ENCODE measurements around the gene RAB30. TPM values are rescaled to one million over a fixed set of nuclear protein-coding genes. Genes with fewer than 3 reads are reported as not detected.
A peak's percentile ranks its signal among the peaks of the same experiment; 100 is the strongest.
"Not testable (repeated sequence)": the region's sequence is repeated elsewhere in the genome, so short reads cannot be mapped to it uniquely, and the experiment has no call there.

Gene RAB30
- polyA plus RNA-seq, 6 donors from 2014 or later, result 108 to 156 (median 142) TPM

DNA sequence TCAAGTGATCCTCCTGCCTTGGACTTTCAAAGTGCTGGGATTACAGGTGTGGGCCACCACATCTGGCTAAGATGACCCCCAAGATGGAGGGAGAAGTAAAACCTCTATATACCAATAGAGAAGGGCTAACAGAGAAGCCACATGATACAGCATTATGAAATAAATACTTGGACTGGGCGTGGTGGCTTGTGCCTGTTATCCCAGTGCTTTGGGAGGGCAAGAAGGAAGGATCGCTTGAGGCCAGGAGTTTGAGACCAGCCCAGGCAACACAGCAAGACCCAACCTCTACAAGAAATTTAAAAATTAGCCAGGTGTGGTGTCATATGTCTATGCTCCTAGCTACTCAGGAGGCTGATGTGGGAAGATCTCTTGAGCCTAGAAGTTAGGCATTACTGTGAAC, 61.7 kb downstream of the RAB30 start:
- DNase-seq (no peak), ATAC-seq (ENCODE audit: low read depth in 2 of 2) (no peak)
- Mint-ChIP-seq H3K36me3 (peaks cover 8 to 14% of the 10 kb centered on the region in 2 donors), H3K9me3 (peaks cover 0 to 8% (median 0%) of the 10 kb centered on the region in 7 donors), H3K4me3 (peak overlapping the region in 2 of 8 donors; percentile 53 to 84), H3K27me3 (no peaks in the 10 kb centered on the region), H3K27ac (peak overlapping the region; percentile 12 to 89 (median 74)), H3K4me1 (peaks cover 64 to 88% (median 86%) of the 10 kb centered on the region in 3 donors)

DNA sequence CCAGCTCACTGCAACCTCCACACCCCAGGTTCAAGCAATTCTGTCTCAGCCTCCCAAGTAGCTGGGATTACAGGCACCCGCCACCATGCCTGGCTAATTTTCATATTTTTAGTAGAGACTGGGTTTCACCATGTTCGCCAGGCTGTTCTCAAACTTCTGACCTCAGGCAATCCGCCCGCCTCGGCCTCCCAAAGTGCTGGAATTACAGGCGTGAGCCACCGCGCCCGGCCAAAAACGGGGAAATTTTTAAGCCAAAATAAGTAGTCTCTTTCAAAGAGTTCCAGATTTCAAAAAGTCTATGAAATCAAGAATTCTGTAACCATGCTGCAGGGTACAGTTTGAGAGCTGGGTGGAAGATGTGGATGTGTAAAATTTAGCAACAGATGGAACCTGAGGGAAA, 62.6 kb downstream of the RAB30 start:
- not testable (repeated sequence) for H3K27me3 Mint-ChIP-seq; DNase-seq; H3K36me3 Mint-ChIP-seq; ATAC-seq (ENCODE audit: low read depth in 2 of 2); H3K9me3 Mint-ChIP-seq
- H3K27ac Mint-ChIP-seq, result peak overlapping the region in 4 of 6 donors; percentile 48 to 90 (median 64)
- H3K4me1 Mint-ChIP-seq, result peaks cover 63 to 88% (median 86%) of the 10 kb centered on the region in 3 donors
- H3K4me3 Mint-ChIP-seq, result peak overlapping the region in 2 of 8 donors; percentile 25 to 86

DNA sequence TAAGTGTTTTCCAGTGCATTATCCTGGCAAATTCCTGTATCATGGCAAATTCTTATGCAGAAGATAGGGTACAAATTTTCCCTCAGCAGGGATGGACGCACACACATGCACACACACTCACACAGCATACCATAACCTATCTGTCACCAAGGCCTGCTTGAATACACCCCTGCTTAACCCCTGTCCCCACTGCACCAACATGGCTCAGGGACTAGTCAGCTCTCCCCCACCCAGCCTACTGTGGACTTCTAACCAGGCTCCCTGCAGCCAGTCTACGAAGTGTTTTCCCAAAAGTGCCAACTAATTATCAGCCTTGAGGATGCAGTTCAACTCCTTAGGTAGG, 63.1 kb downstream of the RAB30 start:
- peaks cover 0 to 7% of the 10 kb centered on the region in 2 donors for H3K36me3 Mint-ChIP-seq

DNA sequence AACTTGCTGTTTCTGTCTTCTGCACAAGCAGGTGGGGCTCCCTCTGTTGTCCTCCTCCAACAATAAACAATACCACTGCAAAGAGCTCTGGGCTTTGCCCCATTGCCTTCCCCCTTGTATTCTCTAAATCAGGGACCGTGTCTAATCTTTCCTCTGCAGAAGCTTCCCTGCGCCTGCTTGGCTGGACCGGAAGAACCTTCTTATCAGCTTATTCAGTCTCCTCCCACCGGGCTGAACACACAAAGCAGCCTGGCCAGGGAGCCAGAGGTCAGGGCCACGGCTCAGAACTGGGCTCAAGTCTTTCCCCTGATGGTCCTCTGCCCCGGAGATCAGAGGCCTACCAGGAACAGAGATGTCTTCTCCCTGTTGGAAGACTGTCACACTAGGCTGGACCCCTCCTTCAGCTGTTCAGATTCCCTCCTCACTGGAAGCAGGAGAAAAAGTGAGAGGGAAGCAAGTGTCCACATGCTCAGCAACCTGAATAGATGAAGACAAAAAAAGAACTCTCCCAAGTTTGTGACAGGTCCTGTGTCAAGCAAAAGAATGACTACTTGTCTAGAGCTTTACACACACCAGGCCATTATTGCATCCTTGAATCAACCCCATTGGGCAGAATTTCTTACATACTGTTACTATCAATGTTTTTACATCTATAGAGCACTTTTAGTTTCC, 63.7 kb downstream of the RAB30 start:
- peak; percentile 50 to 52 for ATAC-seq (ENCODE audit: low read depth in 2 of 2)
- no peak for DNase-seq
- Mint-ChIP-seq H3K36me3 (peaks cover 0 to 7% of the 10 kb centered on the region in 2 donors), H3K27me3 (no peaks in the 10 kb centered on the region), H3K27ac (peak overlapping the region; percentile 33 to 90 (median 72)), H3K4me1 (peaks cover 60 to 83% (median 79%) of the 10 kb centered on the region in 3 donors), H3K4me3 (peak overlapping the region; percentile 10 to 86 (median 74)), H3K9me3 (no peaks in the 10 kb centered on the region)

More for the DNA sequence above, 63.1 kb downstream of the RAB30 start:
- Mint-ChIP-seq H3K27me3 (no peaks in the 10 kb centered on the region), H3K27ac (peak overlapping the region in 5 of 6 donors; percentile 48 to 90 (median 76)), H3K4me3 (peak overlapping the region; percentile 17 to 86 (median 67)), H3K4me1 (peaks cover 59 to 83% (median 81%) of the 10 kb centered on the region in 3 donors), H3K9me3 (no peaks in the 10 kb centered on the region)
- ATAC-seq (ENCODE audit: low read depth in 2 of 2), result no peak
- no peak for DNase-seq

DNA sequence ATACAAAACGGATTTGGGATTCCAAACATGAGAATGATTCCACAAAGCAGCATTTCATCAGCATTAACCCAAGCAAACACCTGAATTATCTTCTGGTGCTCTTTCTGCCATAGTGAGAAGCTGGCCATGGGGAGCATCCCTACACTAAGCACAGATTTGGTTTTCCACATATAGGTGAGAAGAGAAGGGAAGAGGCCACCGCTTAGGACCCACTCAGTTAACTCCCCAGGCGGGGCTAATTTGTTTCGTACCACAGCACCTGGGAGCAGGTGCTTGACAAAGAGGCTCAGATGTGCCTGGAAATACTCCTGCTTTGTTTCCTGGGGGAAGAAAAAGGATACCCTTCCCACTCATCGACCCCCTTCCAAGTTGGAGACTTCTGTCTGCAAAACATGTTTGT, 64.2 kb downstream of the RAB30 start:
- DNase-seq, result no peak
- H3K4me3 Mint-ChIP-seq, result peak overlapping the region in 7 of 8 donors; percentile 10 to 86 (median 73)
- no peaks in the 10 kb centered on the region for H3K27me3 Mint-ChIP-seq
- ATAC-seq (ENCODE audit: low read depth in 2 of 2), result no peak
- H3K27ac Mint-ChIP-seq, result peak overlapping the region in 5 of 6 donors; percentile 37 to 90 (median 69)
- peaks cover 64 to 81% (median 79%) of the 10 kb centered on the region in 3 donors for H3K4me1 Mint-ChIP-seq
- H3K36me3 Mint-ChIP-seq, result peaks cover 0 to 7% of the 10 kb centered on the region in 2 donors
- no peaks in the 10 kb centered on the region for H3K9me3 Mint-ChIP-seq

DNA sequence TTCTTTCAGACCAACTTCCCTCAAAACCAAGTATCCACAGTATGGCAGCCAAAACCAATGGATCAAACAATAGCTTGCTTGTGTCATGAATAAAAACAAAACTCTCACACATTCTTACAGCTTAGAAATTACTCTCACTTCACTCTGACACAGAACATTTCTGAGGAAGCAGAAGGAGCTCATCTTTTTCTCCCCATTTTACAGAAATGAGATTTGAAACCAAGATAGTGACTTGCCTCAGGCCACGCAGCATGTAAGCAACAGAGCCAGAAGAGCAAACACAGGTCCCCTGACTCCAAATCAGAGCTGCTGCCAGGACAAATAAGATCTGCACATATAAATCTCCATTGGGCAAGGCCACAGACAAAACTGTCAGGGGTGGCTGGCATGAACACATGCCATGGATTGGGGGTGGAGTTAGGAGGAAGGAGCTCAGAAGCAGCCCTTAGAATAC, 64.8 kb downstream of the RAB30 start:
- H3K27me3 Mint-ChIP-seq, result no peaks in the 10 kb centered on the region
- H3K4me1 Mint-ChIP-seq, result peaks cover 69 to 82% (median 80%) of the 10 kb centered on the region in 3 donors
- no peaks in the 10 kb centered on the region for H3K9me3 Mint-ChIP-seq
- H3K27ac Mint-ChIP-seq, result peak overlapping the region; percentile 17 to 87 (median 84)
- DNase-seq, result no peak
- peak; percentile 34 to 63 for ATAC-seq (ENCODE audit: low read depth in 2 of 2)
- peaks cover 0 to 10% of the 10 kb centered on the region in 2 donors for H3K36me3 Mint-ChIP-seq
- H3K4me3 Mint-ChIP-seq, result peak overlapping the region; percentile 1 to 87 (median 68)

DNA sequence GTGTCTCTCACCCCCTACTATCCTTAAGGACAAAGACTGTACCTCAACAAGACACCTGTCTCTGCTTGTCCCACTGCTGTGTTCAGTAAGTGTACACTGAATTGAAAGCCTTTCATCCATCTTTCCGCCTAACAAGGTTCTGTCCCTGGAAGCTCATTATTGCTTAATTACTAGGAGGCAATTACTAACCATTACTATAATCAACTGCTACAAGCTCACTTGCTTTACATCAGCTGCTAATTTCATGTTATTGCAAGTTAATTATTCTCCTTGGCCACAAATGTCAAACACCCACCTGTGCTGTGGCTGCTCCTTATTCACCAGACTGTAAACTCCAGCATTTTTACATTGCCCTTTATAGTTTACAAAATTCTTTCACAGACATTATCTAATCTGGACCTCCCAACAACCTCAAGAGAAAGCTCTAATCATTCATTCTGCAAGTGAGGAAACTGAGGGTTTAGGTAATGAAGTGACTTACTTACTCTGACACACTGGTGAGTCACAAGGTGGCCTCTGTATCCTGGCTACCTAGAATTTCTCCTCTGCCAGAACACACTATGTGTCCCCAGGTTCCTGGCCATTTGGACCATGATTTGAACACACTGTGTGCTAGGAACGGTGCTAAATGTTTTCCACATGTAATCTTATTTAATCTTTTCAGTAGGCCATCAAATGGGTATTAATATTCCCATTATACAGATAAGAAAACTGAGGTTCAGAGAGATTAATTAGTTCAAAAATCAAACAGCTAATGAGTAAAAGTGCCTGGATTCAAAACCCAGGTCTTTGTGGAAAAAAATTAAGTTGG, 66.7 kb downstream of the RAB30 start:
- ATAC-seq (ENCODE audit: low read depth in 2 of 2), result no peak
- peaks cover 0 to 10% of the 10 kb centered on the region in 2 donors for H3K36me3 Mint-ChIP-seq
- peaks cover 65 to 83% (median 77%) of the 10 kb centered on the region in 3 donors for H3K4me1 Mint-ChIP-seq
- peak overlapping the region in 2 of 8 donors; percentile 22 to 51 for H3K4me3 Mint-ChIP-seq
- no peak for DNase-seq
- H3K9me3 Mint-ChIP-seq, result no peaks in the 10 kb centered on the region
- H3K27ac Mint-ChIP-seq, result peak overlapping the region in 3 of 6 donors; percentile 30 to 81 (median 56)
- H3K27me3 Mint-ChIP-seq, result no peaks in the 10 kb centered on the region

DNA sequence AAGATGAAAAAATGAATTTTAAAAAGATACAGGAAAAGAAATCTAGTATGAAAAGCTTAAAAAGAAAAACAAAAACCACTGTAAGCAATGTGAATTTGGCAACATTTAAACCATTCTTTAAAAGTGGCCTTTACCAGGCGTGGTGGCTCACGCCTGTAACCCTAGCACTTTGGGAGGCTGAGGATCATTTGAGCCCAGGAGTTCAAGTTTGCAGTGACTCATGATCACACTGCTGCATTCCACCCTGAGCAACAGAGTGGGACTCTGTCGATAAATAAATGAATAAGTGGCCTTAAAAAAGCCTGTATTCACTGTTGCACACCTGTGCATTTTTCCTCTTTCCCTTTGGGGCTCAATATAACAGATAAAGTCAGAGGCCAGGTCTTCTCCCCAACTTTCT, 69.2 kb downstream of the RAB30 start:
- no peaks in the 10 kb centered on the region for H3K9me3 Mint-ChIP-seq
- H3K4me1 Mint-ChIP-seq, result peaks cover 66 to 84% (median 79%) of the 10 kb centered on the region in 3 donors
- DNase-seq (no peak), ATAC-seq (ENCODE audit: low read depth in 2 of 2) (no peak)
- H3K4me3 Mint-ChIP-seq, result peak overlapping the region in 2 of 8 donors; percentile 36 to 38
- H3K27ac Mint-ChIP-seq, result peak overlapping the region in 5 of 6 donors; percentile 13 to 83 (median 72)
- H3K27me3 Mint-ChIP-seq, result no peaks in the 10 kb centered on the region
- peaks cover 0 to 4% of the 10 kb centered on the region in 2 donors for H3K36me3 Mint-ChIP-seq

DNA sequence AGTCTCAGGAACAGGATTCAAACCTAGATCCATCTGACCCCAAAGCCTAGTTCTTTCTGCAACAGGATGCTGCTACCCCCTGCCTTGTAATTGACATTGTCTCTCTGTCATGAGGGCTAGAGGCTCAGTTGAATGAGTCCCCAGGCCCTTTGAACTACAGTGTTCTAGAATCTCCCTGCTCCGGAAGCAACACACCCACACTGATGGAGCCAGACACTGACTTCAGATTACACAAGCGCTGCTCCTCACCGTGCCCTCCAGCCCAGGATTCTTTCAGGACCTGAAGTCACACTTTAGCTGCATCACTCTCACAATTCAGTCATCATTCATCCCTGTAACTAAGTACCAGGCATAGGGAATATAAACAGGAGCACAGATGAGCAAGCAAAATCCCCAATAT, 69.6 kb downstream of the RAB30 start:
- Mint-ChIP-seq H3K4me3 (peak overlapping the region in 2 of 8 donors; percentile 16 to 36), H3K9me3 (no peaks in the 10 kb centered on the region), H3K27ac (peak overlapping the region in 5 of 6 donors; percentile 13 to 83 (median 72)), H3K27me3 (no peaks in the 10 kb centered on the region), H3K4me1 (peaks cover 63 to 84% (median 77%) of the 10 kb centered on the region in 3 donors), H3K36me3 (peaks cover 0 to 4% of the 10 kb centered on the region in 2 donors)
- no peak for ATAC-seq (ENCODE audit: low read depth in 2 of 2)
- no peak for DNase-seq

DNA sequence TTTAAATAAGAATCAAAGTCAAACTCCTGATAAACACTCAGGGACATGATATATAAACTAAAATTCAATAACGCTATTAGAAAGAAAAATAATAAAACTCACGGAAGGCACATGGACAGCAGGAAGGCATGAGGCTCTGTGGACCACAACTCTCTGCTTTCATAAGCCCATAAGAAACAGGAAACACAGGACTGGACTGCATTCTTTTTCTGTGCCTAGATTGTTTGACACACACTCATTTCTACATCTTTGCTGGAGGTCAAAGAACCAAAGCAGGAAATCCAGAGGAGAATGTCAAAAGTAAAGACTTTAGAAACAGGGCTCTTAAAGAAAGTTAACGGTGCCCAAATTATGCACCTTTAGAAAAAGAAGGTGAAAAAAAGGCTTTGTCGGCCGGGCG, 71.3 kb downstream of the RAB30 start:
- H3K9me3 Mint-ChIP-seq, result no peaks in the 10 kb centered on the region
- H3K27ac Mint-ChIP-seq, result peak overlapping the region in 4 of 6 donors; percentile 11 to 83 (median 68)
- H3K36me3 Mint-ChIP-seq, result peaks cover 4 to 12% of the 10 kb centered on the region in 2 donors
- H3K4me1 Mint-ChIP-seq, result peaks cover 54 to 86% (median 70%) of the 10 kb centered on the region in 3 donors
- DNase-seq, result no peak
- no peaks in the 10 kb centered on the region for H3K27me3 Mint-ChIP-seq
- peak overlapping the region in 1 of 8 donors; percentile 32 for H3K4me3 Mint-ChIP-seq
- no peak for ATAC-seq (ENCODE audit: low read depth in 2 of 2)

DNA sequence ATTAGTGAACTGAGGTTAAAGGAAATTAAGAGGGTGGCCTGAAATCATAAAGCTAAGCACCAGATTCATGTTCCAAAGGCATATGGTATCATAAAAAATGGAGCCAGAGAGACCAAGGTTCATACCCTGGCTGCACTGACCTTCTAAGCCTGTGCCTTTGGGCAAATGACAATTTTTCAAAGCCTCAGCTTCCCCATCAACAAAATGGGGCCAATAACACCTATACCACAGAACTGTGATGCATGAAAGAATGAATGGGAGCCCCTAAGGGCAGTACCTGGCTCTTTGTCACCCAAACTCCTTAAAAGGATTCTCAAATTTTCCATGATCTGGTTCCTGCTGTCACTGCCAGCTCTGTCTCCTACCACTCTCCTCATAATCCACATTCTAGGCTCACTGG, 72.5 kb downstream of the RAB30 start:
- Mint-ChIP-seq H3K27ac (peak overlapping the region in 4 of 6 donors; percentile 36 to 83 (median 78)), H3K4me1 (peaks cover 49 to 81% (median 65%) of the 10 kb centered on the region in 3 donors), H3K9me3 (no peaks in the 10 kb centered on the region), H3K36me3 (peaks cover 12 to 19% of the 10 kb centered on the region in 2 donors), H3K27me3 (no peaks in the 10 kb centered on the region), H3K4me3 (peak overlapping the region in 2 of 8 donors; percentile 5 to 55)
- no peak for DNase-seq
- no peak for ATAC-seq (ENCODE audit: low read depth in 2 of 2)

DNA sequence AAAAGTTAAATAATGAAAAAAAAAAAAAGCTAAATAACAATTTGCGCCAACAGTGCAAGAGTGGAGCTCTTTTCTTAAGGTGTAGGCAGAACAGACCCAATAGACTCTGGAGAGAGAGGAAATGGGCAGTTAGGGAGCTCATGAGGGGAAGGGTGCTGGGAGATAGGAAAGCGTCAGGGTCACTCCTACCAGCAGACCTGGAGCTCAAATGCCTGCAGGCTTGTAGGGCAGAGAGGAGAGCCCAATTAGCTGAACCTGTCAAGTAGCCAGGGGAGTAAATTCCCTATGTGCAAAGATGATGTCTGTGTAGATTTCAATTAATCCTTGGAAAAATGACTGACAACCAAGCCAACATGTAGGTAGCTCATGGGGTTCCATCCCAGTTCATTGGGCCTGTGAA, 73.0 kb downstream of the RAB30 start:
- Mint-ChIP-seq H3K4me3 (peak overlapping the region in 2 of 8 donors; percentile 0 to 35), H3K4me1 (peaks cover 54 to 85% (median 69%) of the 10 kb centered on the region in 3 donors), H3K9me3 (no peaks in the 10 kb centered on the region), H3K27me3 (no peaks in the 10 kb centered on the region), H3K36me3 (peaks cover 17 to 24% of the 10 kb centered on the region in 2 donors), H3K27ac (peak overlapping the region in 5 of 6 donors; percentile 40 to 89 (median 71))
- ATAC-seq (ENCODE audit: low read depth in 2 of 2), result no peak
- DNase-seq, result no peak

DNA sequence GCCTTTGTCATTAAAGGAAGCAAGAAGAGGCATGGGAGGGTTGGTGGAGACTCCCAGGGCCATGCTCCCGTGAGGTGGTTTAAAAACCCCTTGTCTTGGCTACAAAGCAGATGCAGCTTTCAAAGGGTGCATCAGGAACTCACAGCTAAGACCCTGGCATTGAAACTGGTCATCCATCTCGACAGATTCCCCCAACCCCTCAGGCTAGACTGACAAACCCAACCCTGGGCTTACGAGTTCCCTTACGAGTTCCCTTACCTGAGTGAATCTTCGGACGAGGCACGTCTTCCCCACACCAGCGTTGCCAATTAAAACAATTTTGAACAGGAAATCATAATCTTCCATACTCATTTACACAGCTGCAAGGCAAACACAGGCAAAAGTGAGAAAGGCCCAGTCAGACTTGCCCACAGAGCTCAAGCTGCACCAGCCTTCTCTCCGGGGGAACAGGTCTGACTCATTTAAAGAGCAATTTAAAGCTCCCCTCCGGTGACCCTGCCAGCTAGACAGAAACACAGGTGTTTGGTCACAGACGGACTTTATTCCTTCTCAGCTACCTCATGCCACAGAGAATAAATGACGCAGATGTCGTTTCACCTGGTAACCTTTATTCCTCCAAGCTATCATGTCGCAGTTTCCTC, 74.6 kb downstream of the RAB30 start:
- peaks cover 30 to 37% of the 10 kb centered on the region in 2 donors for H3K36me3 Mint-ChIP-seq
- H3K4me1 Mint-ChIP-seq, result peaks cover 57 to 89% (median 72%) of the 10 kb centered on the region in 3 donors
- DNase-seq (no peak), ATAC-seq (ENCODE audit: low read depth in 2 of 2) (peak in 1 of 2 donors; percentile 48)
- H3K4me3 Mint-ChIP-seq, result peak overlapping the region in 3 of 8 donors; percentile 28 to 56 (median 44)
- H3K27me3 Mint-ChIP-seq, result no peaks in the 10 kb centered on the region
- peak overlapping the region; percentile 39 to 84 (median 71) for H3K27ac Mint-ChIP-seq
- H3K9me3 Mint-ChIP-seq, result no peaks in the 10 kb centered on the region
